Spleen (tissue), 7 donors: Measurements from ENCODE around the gene IMMP1L.

Experiments used
- POLR2A ChIP-seq, 3 donors: fragments of 450-650 bp; IDR thresholded peaks; one replicate each; pipeline ENCODE4 v1.5.1; 2017; ENCODE audit warnings: antibody characterized with exemption in 3 of 3, mild to moderate bottlenecking in 1 of 3
- POLR2AphosphoS5 ChIP-seq, 3 donors: sonication (generic); formaldehyde crosslinking; IDR thresholded peaks; one replicate each; pipeline ENCODE4 v1.5.1; 2017; ENCODE audit warnings: antibody characterized with exemption in 3 of 3
- TF ChIP-seq, protein P1 (sequence below), 11 experiments: fragments of 200-600 bp in 7 of 11; fragments of 450-650 bp in 4 of 11; sonication (generic) in 4 of 11; IDR thresholded peaks in 8 of 11; conservative IDR thresholded peaks in 3 of 11; 1 replicate in 7 of 11; 2 replicates in 4 of 11; pipeline versions ENCODE4 v1.4.0 to v1.8.0; 2016 to 2021; ENCODE audit warnings: antibody characterized with exemption in 11 of 11, inconsistent platforms in 4 of 11, mild to moderate bottlenecking in 1 of 11
- donor health status: DM: no; HTN: no; CAD: no; lungs with moderate emphysema.
- donor health status: DM: no; HTN: no; CAD: no.
- donor health status: DM: no; HTN: no; CAD: no.

GRCh38 chr11:31455177-31455576, 54.2 kb downstream of the IMMP1L start:
- TF ChIP-seq, protein P1, sequence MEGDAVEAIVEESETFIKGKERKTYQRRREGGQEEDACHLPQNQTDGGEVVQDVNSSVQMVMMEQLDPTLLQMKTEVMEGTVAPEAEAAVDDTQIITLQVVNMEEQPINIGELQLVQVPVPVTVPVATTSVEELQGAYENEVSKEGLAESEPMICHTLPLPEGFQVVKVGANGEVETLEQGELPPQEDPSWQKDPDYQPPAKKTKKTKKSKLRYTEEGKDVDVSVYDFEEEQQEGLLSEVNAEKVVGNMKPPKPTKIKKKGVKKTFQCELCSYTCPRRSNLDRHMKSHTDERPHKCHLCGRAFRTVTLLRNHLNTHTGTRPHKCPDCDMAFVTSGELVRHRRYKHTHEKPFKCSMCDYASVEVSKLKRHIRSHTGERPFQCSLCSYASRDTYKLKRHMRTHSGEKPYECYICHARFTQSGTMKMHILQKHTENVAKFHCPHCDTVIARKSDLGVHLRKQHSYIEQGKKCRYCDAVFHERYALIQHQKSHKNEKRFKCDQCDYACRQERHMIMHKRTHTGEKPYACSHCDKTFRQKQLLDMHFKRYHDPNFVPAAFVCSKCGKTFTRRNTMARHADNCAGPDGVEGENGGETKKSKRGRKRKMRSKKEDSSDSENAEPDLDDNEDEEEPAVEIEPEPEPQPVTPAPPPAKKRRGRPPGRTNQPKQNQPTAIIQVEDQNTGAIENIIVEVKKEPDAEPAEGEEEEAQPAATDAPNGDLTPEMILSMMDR (IDR thresholded peaks at IDR 0.05 in 8 of 11, conservative IDR thresholded peaks at IDR 0.05 in 3 of 11), result no peak
- TF ChIP-seq POLR2A (IDR thresholded peaks at IDR 0.05), result no peak
- TF ChIP-seq POLR2AphosphoS5 (IDR thresholded peaks at IDR 0.05), result no peak
